Colonic mucosa (tissue), 4 donors: ENCODE measurements around the gene ULBP1. TPM values are rescaled to one million over a fixed set of nuclear protein-coding genes. Genes with fewer than 3 reads are reported as not detected.
"Not testable (repeated sequence)": the region's sequence is repeated elsewhere in the genome, so short reads cannot be mapped to it uniquely, and the experiment has no call there.

ENCODE experiments used
- DNase-seq: peaks from one replicate; pipeline ENCODE4 v3.0.0-alpha.2; 2020
- H3K27ac ChIP-seq: fragments of 200-600 bp; one replicate; pipeline ENCODE4 v1.8.0; 2021
- H3K27me3 ChIP-seq: fragments of 200-600 bp; one replicate; pipeline ENCODE4 v1.8.0; 2021
- H3K36me3 ChIP-seq: fragments of 200-600 bp; one replicate; pipeline ENCODE4 v1.8.0; 2021
- H3K4me1 ChIP-seq: fragments of 200-600 bp; one replicate; pipeline ENCODE4 v1.8.0; 2021; ENCODE audit warnings: mild to moderate bottlenecking
- H3K4me3 ChIP-seq: fragments of 200-600 bp; one replicate; pipeline ENCODE4 v1.8.0; 2021
- H3K9ac ChIP-seq, 2 donors: one replicate each; pipeline ENCODE4 v1.7.0; 2013; ENCODE audit warnings: control low read depth in 2 of 2, low read depth in 2 of 2, low read length in 2 of 2
- H3K9me3 ChIP-seq: fragments of 200-600 bp; one replicate; pipeline ENCODE4 v1.8.0; 2021
- CTCF ChIP-seq: fragments of 200-600 bp; IDR thresholded peaks from one replicate; pipeline ENCODE4 v1.8.0; 2022; ENCODE audit warnings: antibody characterized with exemption, mild to moderate bottlenecking
- intact Hi-C: fragments of 100-400 bp; cut with DNase I; formaldehyde crosslinking; loops from one replicate; pipeline ENCODE4 v1.14.1; 2022
- total RNA-seq, 2 donors: library from RNA; stranded (reverse); fragmentation: NEBNext Ultra II Directional in 1 of 2; extraction: Animal tissue kit (Norgen Biotek cat#: 25700) in 1 of 2; gene quantifications; one replicate each; pipeline ENCODE4 v1.2.1, GENCODE V29; 2021
- donor health status: healthy.
- donor health status: DM: no; HTN: no; CAD: no.
- donor health status: DM: no; HTN: no; CAD: no.

Gene ULBP1
- total RNA-seq, 2 donors from 2014 or later, result not detected

- Histone ChIP-seq H3K9ac (no peak overlapping the region), H3K4me3 (no peak overlapping the region), H3K9me3 (no peaks in the 10 kb centered on the region), H3K4me1 (peaks cover 4% of the 10 kb centered on the region), H3K27ac (no peak overlapping the region), H3K27me3 (peaks cover 48% of the 10 kb centered on the region), H3K36me3 (no peaks in the 10 kb centered on the region)
- DNase-seq, result no peak
- intact Hi-C loops, result no loop called here
- TF ChIP-seq CTCF, result no peak
Measured at GRCh38 chr6:149995235-149995750, 31.6 kb downstream of the ULBP1 start.

- H3K9me3 ChIP-seq, result no peaks in the 10 kb centered on the region
- no peak for DNase-seq
- intact Hi-C loops, result no loop called here
- H3K27ac ChIP-seq, result no peak overlapping the region
- H3K27me3 ChIP-seq, result peaks cover 42% of the 10 kb centered on the region
- peaks cover 4% of the 10 kb centered on the region for H3K4me1 ChIP-seq
- no peak overlapping the region for H3K4me3 ChIP-seq
- H3K36me3 ChIP-seq, result no peaks in the 10 kb centered on the region
- no peak for TF ChIP-seq CTCF
- no peak overlapping the region for H3K9ac ChIP-seq
Measured at GRCh38 chr6:149995971-149996370, 32.2 kb downstream of the ULBP1 start.

- Histone ChIP-seq H3K27me3 (peaks cover 10% of the 10 kb centered on the region), H3K9ac (no peak overlapping the region), H3K9me3 (no peaks in the 10 kb centered on the region), H3K4me3 (no peak overlapping the region), H3K4me1 (peaks cover 3% of the 10 kb centered on the region), H3K27ac (no peak overlapping the region), H3K36me3 (no peaks in the 10 kb centered on the region)
- DNase-seq, result no peak
- no peak for TF ChIP-seq CTCF
- intact Hi-C loops, result no loop called here
Measured at GRCh38 chr6:149999636-150000035, 35.9 kb downstream of the ULBP1 start.

GRCh38 chr6:150001295-150002008, 37.7 kb downstream of the ULBP1 start:
- no peak overlapping the region for H3K4me3 ChIP-seq
- TF ChIP-seq CTCF, result no peak
- no peaks in the 10 kb centered on the region for H3K36me3 ChIP-seq
- H3K27me3 ChIP-seq, result no peaks in the 10 kb centered on the region
- DNase-seq, result no peak
- intact Hi-C loops, result no loop called here
- no peaks in the 10 kb centered on the region for H3K9me3 ChIP-seq
- H3K9ac ChIP-seq, result no peak overlapping the region
- peaks cover 5% of the 10 kb centered on the region for H3K4me1 ChIP-seq
- no peak overlapping the region for H3K27ac ChIP-seq

GRCh38 chr6:150002710-150003109, 39.0 kb downstream of the ULBP1 start:
- Histone ChIP-seq H3K9me3 (no peaks in the 10 kb centered on the region), H3K4me3 (no peak overlapping the region), H3K9ac (no peak overlapping the region), H3K27ac (no peak overlapping the region), H3K4me1 (peaks cover 5% of the 10 kb centered on the region), H3K27me3 (no peaks in the 10 kb centered on the region), H3K36me3 (no peaks in the 10 kb centered on the region)
- DNase-seq, result no peak
- no peak for TF ChIP-seq CTCF
- intact Hi-C loops, result no loop called here

- intact Hi-C loops, H3K4me1 ChIP-seq, H3K27me3 ChIP-seq, H3K27ac ChIP-seq, DNase-seq, H3K9me3 ChIP-seq, H3K9ac ChIP-seq, H3K36me3 ChIP-seq, H3K4me3 ChIP-seq: not testable (repeated sequence)
Measured at GRCh38 chr6:150003599-150003998, 39.9 kb downstream of the ULBP1 start.
